Measurements from ENCODE around the gene GP1BB.

DNA sequence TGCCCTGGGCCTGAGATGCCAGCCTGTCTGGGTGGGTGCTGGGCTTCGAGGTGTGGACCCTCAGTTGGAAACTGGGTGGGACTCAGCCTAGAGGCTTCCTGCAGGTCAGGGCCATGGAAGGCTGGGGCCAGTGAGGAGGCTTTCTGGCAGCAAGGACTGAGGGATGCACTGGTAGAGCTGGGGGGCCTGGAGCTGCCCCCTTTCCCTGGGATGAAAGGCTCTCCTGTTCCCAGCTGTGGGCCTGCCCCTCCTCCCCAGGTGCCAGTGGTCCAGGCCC lies 6.6 kb upstream of the GP1BB start:
- no peak for TF ChIP-seq CTCF (conservative IDR thresholded peaks at IDR 0.05)
- no peak for TF ChIP-seq ZFX (IDR thresholded peaks at IDR 0.05)
